BLaER1 (cell line): ENCODE measurements around the gene NUP205.

Experiments used
- H3K27ac ChIP-seq: shearing (Covaris generic); formaldehyde crosslinking; 2 replicates; pipeline ENCODE4 v1.8.1; 2022
- H3K27me3 ChIP-seq: shearing (Covaris generic); formaldehyde crosslinking; 2 replicates; pipeline ENCODE4 v1.8.1; 2022
- H3K36me3 ChIP-seq: shearing (Covaris generic); formaldehyde crosslinking; 2 replicates; pipeline ENCODE4 v1.8.1; 2022
- H3K4me1 ChIP-seq: shearing (Covaris generic); formaldehyde crosslinking; 2 replicates; pipeline ENCODE4 v1.8.1; 2022
- H3K4me2 ChIP-seq: shearing (Covaris generic); formaldehyde crosslinking; 2 replicates; pipeline ENCODE4 v1.8.1; 2022
- H3K4me3 ChIP-seq: shearing (Covaris generic); formaldehyde crosslinking; 2 replicates; pipeline ENCODE4 v1.8.1; 2022
- H3K9ac ChIP-seq: shearing (Covaris generic); formaldehyde crosslinking; 2 replicates; pipeline ENCODE4 v1.8.1; 2022
- H3K9me3 ChIP-seq: shearing (Covaris generic); formaldehyde crosslinking; 2 replicates; pipeline ENCODE4 v1.8.1; 2022
- H4K20me1 ChIP-seq: shearing (Covaris generic); formaldehyde crosslinking; 2 replicates; pipeline ENCODE4 v1.8.1; 2022
- Cebpa-rat ChIP-seq: shearing (Covaris generic); IDR thresholded peaks from 2 replicates; pipeline ENCODE4 v1.8.1; 2022

Gene NUP205

GRCh38 chr7:135538376-135538775, 19.3 kb upstream of the NUP205 start:
- Histone ChIP-seq H3K4me3 (no peak overlapping the region), H3K4me1 (no peaks in the 10 kb centered on the region), H4K20me1 (no peaks in the 10 kb centered on the region), H3K27ac (no peak overlapping the region), H3K27me3 (no peaks in the 10 kb centered on the region), H3K36me3 (no peaks in the 10 kb centered on the region), H3K9me3 (no peaks in the 10 kb centered on the region), H3K9ac (no peak overlapping the region), H3K4me2 (no peak overlapping the region)
- no peak for TF ChIP-seq Cebpa-rat

- no peak for TF ChIP-seq Cebpa-rat
- Histone ChIP-seq H3K9ac (no peak overlapping the region), H3K36me3 (no peaks in the 10 kb centered on the region), H3K27me3 (no peaks in the 10 kb centered on the region), H4K20me1 (no peaks in the 10 kb centered on the region), H3K4me3 (no peak overlapping the region), H3K9me3 (no peaks in the 10 kb centered on the region), H3K27ac (no peak overlapping the region), H3K4me2 (no peak overlapping the region), H3K4me1 (no peaks in the 10 kb centered on the region)
These were observed 18.1 kb upstream of the NUP205 start for GRCh38 chr7:135539629-135540028.

GRCh38 chr7:135541029-135541428, 16.7 kb upstream of the NUP205 start:
- Histone ChIP-seq H3K9me3 (no peaks in the 10 kb centered on the region), H3K9ac (no peak overlapping the region), H3K4me1 (no peaks in the 10 kb centered on the region), H3K4me2 (no peak overlapping the region), H3K27me3 (no peaks in the 10 kb centered on the region), H3K4me3 (no peak overlapping the region), H3K36me3 (no peaks in the 10 kb centered on the region), H3K27ac (no peak overlapping the region), H4K20me1 (no peaks in the 10 kb centered on the region)
- no peak for TF ChIP-seq Cebpa-rat

- Histone ChIP-seq H3K9ac (no peak overlapping the region), H3K4me3 (no peak overlapping the region), H3K4me1 (no peaks in the 10 kb centered on the region), H4K20me1 (no peaks in the 10 kb centered on the region), H3K27me3 (no peaks in the 10 kb centered on the region), H3K27ac (no peak overlapping the region), H3K9me3 (no peaks in the 10 kb centered on the region), H3K4me2 (no peak overlapping the region), H3K36me3 (no peaks in the 10 kb centered on the region)
- TF ChIP-seq Cebpa-rat, result no peak
These were observed 7.5 kb upstream of the NUP205 start for GRCh38 chr7:135550196-135550595.

GRCh38 chr7:135552148-135552547, 5.6 kb upstream of the NUP205 start:
- Histone ChIP-seq H3K4me2 (no peak overlapping the region), H4K20me1 (no peaks in the 10 kb centered on the region), H3K27me3 (no peaks in the 10 kb centered on the region), H3K4me1 (0 out of 2 replicates have a peak, but pooled peaks cover 5% of the 10 kb centered on the region), H3K9me3 (no peaks in the 10 kb centered on the region), H3K27ac (no peak overlapping the region), H3K4me3 (no peak overlapping the region), H3K36me3 (no peaks in the 10 kb centered on the region), H3K9ac (no peak overlapping the region)
- no peak for TF ChIP-seq Cebpa-rat

GRCh38 chr7:135553346-135553745, 4.4 kb upstream of the NUP205 start:
- 0 out of 2 replicates have a peak, but pooled peaks cover 5% of the 10 kb centered on the region for H3K4me1 ChIP-seq
- H3K4me3 ChIP-seq, result no peak overlapping the region
- H3K9ac ChIP-seq, result no peak overlapping the region
- no peak overlapping the region for H3K4me2 ChIP-seq
- H3K9me3 ChIP-seq, result no peaks in the 10 kb centered on the region
- H3K27ac ChIP-seq, result no peak overlapping the region
- no peaks in the 10 kb centered on the region for H3K27me3 ChIP-seq
- no peaks in the 10 kb centered on the region for H4K20me1 ChIP-seq
- H3K36me3 ChIP-seq, result no peaks in the 10 kb centered on the region
- TF ChIP-seq Cebpa-rat, result no peak

- H3K4me2 ChIP-seq, result peak overlapping the region; percentile 82
- no peaks in the 10 kb centered on the region for H3K9me3 ChIP-seq
- TF ChIP-seq Cebpa-rat, result no peak
- H3K4me1 ChIP-seq, result peaks cover 33% of the 10 kb centered on the region
- H3K4me3 ChIP-seq, result peak overlapping the region; percentile 94
- H4K20me1 ChIP-seq, result peaks cover 40% of the 10 kb centered on the region
- peaks cover 21% of the 10 kb centered on the region for H3K36me3 ChIP-seq
- peak overlapping the region; percentile 99 for H3K27ac ChIP-seq
- no peaks in the 10 kb centered on the region for H3K27me3 ChIP-seq
- peak overlapping the region; percentile 98 for H3K9ac ChIP-seq
These were observed 635 bp downstream of the NUP205 start for GRCh38 chr7:135558337-135558767.

GRCh38 chr7:135558881-135559280, 1.2 kb downstream of the NUP205 start:
- Histone ChIP-seq H3K4me2 (peak overlapping the region; percentile 82), H3K9me3 (no peaks in the 10 kb centered on the region), H3K9ac (peak overlapping the region; percentile 98), H3K27ac (peak overlapping the region; percentile 99), H3K36me3 (peaks cover 27% of the 10 kb centered on the region), H3K27me3 (no peaks in the 10 kb centered on the region), H4K20me1 (peaks cover 45% of the 10 kb centered on the region), H3K4me3 (peak overlapping the region; percentile 94), H3K4me1 (peaks cover 33% of the 10 kb centered on the region)
- no peak for TF ChIP-seq Cebpa-rat

- no peaks in the 10 kb centered on the region for H3K27me3 ChIP-seq
- no peak for TF ChIP-seq Cebpa-rat
These were observed 2.9 kb downstream of the NUP205 start for GRCh38 chr7:135560631-135561030.

GRCh38 chr7:135562720-135563119, 5.0 kb downstream of the NUP205 start:
- Histone ChIP-seq H3K36me3 (peaks cover 53% of the 10 kb centered on the region), H3K27ac (no peak overlapping the region)
- TF ChIP-seq Cebpa-rat, result no peak

More at GRCh38 chr7:135560631-135561030, 2.9 kb downstream of the NUP205 start:
- H3K9ac ChIP-seq, result no peak overlapping the region
- no peak overlapping the region for H3K4me2 ChIP-seq
- H3K9me3 ChIP-seq, result no peaks in the 10 kb centered on the region
- no peak overlapping the region for H3K4me3 ChIP-seq
- H3K4me1 ChIP-seq, result peaks cover 33% of the 10 kb centered on the region
- peaks cover 63% of the 10 kb centered on the region for H4K20me1 ChIP-seq
- no peak overlapping the region for H3K27ac ChIP-seq
- peaks cover 37% of the 10 kb centered on the region for H3K36me3 ChIP-seq

GRCh38 chr7:135571834-135572233, 14.1 kb downstream of the NUP205 start:
- H3K36me3 ChIP-seq, result peaks cover 59% of the 10 kb centered on the region
- no peak overlapping the region for H3K4me2 ChIP-seq

More at GRCh38 chr7:135562720-135563119, 5.0 kb downstream of the NUP205 start:
- no peaks in the 10 kb centered on the region for H3K27me3 ChIP-seq
- peaks cover 29% of the 10 kb centered on the region for H3K4me1 ChIP-seq
- H3K4me3 ChIP-seq, result no peak overlapping the region
- H3K9ac ChIP-seq, result no peak overlapping the region
- H3K9me3 ChIP-seq, result no peaks in the 10 kb centered on the region
- H4K20me1 ChIP-seq, result peaks cover 81% of the 10 kb centered on the region
- no peak overlapping the region for H3K4me2 ChIP-seq

More at GRCh38 chr7:135571834-135572233, 14.1 kb downstream of the NUP205 start:
- H3K4me3 ChIP-seq, result no peak overlapping the region
- no peak for TF ChIP-seq Cebpa-rat
- H3K27me3 ChIP-seq, result no peaks in the 10 kb centered on the region
- no peak overlapping the region for H3K9ac ChIP-seq
- peaks cover 53% of the 10 kb centered on the region for H4K20me1 ChIP-seq
- no peaks in the 10 kb centered on the region for H3K9me3 ChIP-seq
- H3K27ac ChIP-seq, result no peak overlapping the region
- 0 out of 2 replicates have a peak, but pooled peaks cover 4% of the 10 kb centered on the region for H3K4me1 ChIP-seq
